Measurements from ENCODE around the gene CLSTN2.

CLSTN2 gene

DNA sequence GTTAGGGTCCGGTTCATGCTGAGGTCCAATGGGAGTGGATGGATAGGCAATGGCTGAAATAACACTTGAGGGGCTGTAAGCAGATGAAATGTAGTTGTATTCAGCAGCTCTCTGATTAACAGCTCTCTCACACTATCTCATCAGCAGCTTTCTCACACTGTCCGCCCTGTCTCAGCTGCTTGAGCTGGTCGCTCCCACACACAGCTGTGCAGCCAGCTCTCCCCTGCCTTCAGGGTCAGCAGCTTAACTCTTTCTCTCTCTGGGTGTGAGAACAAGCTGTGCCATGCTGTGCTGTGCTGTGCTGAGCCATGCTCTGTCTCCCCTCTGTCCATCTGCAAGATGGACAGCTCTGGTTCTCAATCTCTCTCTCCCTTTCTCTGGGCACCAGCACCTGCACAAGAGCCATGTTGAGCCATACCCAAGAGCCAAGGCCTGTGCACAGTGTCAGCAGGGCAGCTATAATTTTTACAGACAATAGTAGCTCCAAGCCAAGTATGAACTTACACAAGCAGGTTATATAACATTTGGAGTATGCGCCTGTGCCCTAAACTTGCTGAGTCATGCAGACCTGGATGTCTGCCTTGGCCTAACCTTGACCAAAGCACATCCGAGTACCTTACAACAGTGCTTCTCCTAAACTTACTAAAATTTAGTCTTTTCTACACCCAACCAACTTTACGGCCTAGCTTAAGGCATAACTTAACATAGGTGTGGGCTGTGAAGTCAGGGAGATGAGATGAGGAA lies 451.5 kb downstream of the CLSTN2 start:
- H3K27me3 Mint-ChIP-seq (ENCODE audit: low read depth), result no peaks in the 10 kb centered on the region
- no peaks in the 10 kb centered on the region for H3K36me3 Mint-ChIP-seq (ENCODE audit: low read depth)
- H3K4me3 Mint-ChIP-seq, result no peak overlapping the region
- H3K9me3 Mint-ChIP-seq, result no peaks in the 10 kb centered on the region
- no peaks in the 10 kb centered on the region for H3K4me1 Mint-ChIP-seq (ENCODE audit: low read depth)
- no peak overlapping the region for H3K27ac Mint-ChIP-seq

DNA sequence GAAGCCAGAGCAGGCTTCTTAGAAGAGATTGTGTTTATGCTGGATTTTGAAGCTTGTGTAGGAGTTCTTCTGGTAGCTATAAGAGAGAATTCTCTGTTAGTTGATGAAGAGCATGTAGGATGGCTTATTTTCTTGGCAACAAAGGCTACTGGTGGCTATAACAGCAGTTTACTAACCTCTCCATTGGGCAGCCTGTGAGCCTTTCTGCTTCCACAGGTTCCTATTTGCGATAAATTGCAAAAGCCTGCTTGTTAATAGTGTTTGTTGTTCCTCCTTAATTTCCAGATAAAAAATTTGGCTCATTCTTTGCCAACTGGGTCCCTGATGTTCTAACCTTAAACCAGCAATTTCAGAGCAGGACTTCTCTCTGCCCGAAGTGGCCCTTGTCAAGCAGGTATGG lies 452.3 kb downstream of the CLSTN2 start:
- Mint-ChIP-seq H3K27me3 (ENCODE audit: low read depth) (no peaks in the 10 kb centered on the region), H3K4me3 (no peak overlapping the region), H3K36me3 (ENCODE audit: low read depth) (no peaks in the 10 kb centered on the region), H3K4me1 (ENCODE audit: low read depth) (no peaks in the 10 kb centered on the region), H3K27ac (no peak overlapping the region), H3K9me3 (no peaks in the 10 kb centered on the region)

DNA sequence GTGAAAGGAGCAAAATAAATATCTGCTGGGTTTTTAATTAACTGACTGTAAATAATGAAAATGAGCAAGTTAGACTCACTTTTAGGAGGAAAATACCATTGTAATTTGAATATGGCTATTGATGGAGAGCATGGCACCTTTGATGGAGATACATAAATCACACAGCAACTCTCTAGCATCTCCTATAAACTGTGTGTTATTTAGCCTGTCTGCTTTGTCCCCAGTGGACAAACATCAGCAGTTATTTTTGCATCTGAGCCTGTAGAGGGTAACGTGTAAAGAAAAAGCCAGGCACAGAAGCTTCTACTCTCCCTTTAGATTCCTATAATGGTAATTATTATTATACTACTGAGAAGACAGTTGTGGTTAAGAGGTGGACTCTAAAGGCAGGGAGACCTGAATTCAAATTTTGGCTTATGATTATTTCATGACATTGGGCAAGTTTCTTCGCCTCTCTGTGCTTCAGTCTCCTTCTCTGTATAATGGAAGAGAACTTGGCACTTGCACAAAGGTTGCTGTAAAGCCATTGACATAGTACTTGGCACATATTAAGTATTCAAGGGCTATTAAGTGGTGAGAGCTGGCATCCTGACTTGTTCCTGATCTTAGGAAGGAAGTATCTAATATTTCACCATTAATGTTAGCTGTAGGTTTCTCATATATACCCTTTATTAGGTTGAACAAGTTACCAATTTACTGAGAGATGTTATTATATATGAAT lies 453.4 kb downstream of the CLSTN2 start:
- H3K4me3 Mint-ChIP-seq, result no peak overlapping the region
- H3K36me3 Mint-ChIP-seq (ENCODE audit: low read depth), result no peaks in the 10 kb centered on the region
- H3K4me1 Mint-ChIP-seq (ENCODE audit: low read depth), result no peaks in the 10 kb centered on the region
- H3K9me3 Mint-ChIP-seq, result no peaks in the 10 kb centered on the region
- no peak overlapping the region for H3K27ac Mint-ChIP-seq
- H3K27me3 Mint-ChIP-seq (ENCODE audit: low read depth), result no peaks in the 10 kb centered on the region

DNA sequence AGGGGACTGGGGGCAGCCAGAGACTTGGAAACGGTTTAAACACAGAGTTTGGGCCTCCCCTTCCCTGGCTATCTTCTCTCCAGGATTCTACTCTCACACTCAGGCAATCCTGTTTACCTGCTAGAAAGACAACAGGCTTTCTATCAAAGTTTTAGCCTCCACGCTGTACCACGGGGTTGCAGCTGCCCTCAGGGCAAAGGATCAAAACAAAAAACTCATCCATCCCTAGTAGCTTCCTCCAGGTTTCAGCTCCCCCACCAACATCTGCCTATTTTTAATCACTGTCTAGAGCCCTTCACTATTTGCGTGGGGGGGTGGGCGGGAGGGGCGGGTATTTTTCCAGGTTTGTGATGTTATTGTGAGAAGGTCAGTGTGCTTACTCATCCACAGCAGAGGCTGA lies 456.1 kb downstream of the CLSTN2 start:
- no peaks in the 10 kb centered on the region for H3K9me3 Mint-ChIP-seq
- peaks cover 5% of the 10 kb centered on the region for H3K27me3 Mint-ChIP-seq (ENCODE audit: low read depth)
- H3K4me1 Mint-ChIP-seq (ENCODE audit: low read depth), result no peaks in the 10 kb centered on the region
- H3K36me3 Mint-ChIP-seq (ENCODE audit: low read depth), result no peaks in the 10 kb centered on the region
- no peak overlapping the region for H3K27ac Mint-ChIP-seq
- no peak overlapping the region for H3K4me3 Mint-ChIP-seq

DNA sequence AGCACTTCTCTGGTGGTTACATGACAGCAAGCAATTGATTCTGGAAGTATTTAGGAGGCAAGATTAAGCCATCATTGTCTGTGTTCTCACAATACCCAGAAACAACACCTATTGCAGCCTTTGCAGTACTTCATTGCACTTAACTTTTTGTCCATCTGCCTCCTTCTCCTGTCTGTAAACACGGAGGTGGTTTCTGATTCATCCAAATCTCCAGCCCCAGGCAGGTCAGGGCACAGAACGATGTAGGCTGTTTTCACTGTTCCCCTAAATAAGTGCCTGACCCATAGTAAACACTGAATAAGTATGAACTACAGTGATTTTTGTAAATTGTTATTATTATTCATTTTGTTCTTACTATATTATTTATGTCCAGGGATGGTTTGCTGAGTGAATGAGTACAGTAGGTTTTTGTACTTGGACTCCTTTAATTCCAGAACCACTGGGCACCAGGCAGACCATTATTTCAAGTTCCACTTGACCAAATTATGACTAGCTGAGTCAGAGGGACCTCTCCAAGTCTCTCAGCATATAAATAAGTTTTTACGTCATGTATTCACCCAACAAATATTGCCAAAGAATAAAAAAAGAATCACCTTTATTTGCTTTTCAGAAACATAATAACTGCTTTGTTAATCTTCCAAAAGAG lies 459.6 kb downstream of the CLSTN2 start:
- Mint-ChIP-seq H3K36me3 (ENCODE audit: low read depth) (no peaks in the 10 kb centered on the region), H3K4me1 (ENCODE audit: low read depth) (no peaks in the 10 kb centered on the region), H3K4me3 (no peak overlapping the region), H3K9me3 (no peaks in the 10 kb centered on the region), H3K27me3 (ENCODE audit: low read depth) (peaks cover 5% of the 10 kb centered on the region), H3K27ac (no peak overlapping the region)

DNA sequence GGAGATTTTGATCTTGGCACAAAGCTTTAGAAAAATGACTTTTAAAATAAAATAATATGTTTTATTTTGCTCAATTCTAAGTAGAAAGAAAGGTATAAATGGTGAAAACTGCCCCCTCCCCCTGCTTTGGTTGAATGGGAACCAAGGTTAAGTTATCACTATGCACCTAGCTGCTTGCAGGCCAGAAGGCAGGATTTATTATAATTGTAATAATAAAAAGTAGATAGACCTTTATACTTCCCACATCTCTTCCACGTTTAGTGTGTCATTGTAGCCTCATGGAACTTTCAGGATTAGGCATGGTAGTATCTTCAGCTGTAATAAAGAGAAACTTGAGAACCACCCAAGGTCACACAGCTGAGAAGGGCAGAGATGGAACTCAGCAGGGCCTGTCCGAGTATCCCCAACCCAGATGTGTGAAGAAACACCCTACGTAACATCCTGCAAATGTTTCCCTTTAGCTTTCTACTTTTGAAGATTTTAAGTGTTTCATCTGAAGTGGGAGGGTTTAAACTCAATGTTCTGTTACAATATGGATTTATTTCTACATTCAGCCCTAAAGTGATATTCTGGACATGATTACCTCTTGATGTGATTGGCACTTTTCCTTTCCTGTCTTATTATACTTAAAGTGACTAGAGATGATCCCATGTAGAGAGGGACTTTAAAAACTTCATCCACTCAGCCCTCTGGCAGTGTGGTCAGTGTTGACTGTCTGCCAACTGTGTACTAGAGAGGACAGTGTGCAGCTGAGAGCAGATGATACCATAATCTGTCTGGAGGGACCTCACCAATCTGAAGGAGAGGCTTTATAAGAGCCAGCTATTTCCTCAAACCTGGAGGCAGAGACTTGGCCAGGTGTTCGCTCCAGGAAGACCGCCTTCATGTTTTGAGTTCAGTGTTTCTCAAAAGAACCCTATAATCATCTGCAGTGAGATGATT lies 460.4 kb downstream of the CLSTN2 start:
- Mint-ChIP-seq H3K27me3 (ENCODE audit: low read depth) (peaks cover 5% of the 10 kb centered on the region), H3K9me3 (no peaks in the 10 kb centered on the region), H3K27ac (no peak overlapping the region), H3K36me3 (ENCODE audit: low read depth) (no peaks in the 10 kb centered on the region), H3K4me3 (no peak overlapping the region), H3K4me1 (ENCODE audit: low read depth) (no peaks in the 10 kb centered on the region)

DNA sequence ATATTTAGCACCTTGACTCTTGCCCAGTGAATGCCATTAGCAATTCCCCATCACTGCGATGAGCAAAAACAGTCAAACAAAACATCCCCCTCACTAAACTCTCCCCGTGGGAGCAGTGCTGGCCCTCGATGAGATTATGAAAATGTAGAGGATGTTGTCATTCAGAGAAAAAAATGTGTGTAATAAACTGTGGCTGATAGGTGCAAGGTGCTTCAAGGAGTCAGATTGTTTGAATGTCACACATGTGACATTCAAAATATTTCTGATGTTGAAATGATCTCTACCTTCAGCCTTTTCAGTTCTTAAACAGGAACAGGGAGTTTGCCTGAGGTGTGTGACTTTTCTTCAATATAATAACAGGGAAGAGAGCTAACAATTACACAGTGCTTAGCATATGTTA lies 461.1 kb downstream of the CLSTN2 start:
- H3K27me3 Mint-ChIP-seq (ENCODE audit: low read depth), result peaks cover 5% of the 10 kb centered on the region

DNA sequence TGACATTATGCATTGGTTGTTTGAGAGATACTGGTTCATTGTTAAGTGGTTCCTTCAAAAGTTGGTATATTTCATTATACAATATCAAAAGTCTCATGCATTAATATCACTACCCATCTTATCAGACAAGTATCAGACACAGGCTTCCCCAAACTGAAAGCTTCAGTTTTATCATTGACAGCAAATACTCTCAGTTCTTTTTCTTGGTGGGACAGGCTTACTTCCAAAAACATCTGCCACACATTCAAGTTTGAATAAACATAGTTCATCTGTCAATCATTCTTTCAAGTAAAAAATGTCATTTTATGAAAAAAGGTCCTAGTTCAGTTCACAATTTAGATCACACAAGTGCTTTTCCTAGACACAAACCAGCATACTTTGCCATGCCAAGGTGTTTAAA lies 462.9 kb downstream of the CLSTN2 start:
- no peak overlapping the region for H3K4me3 Mint-ChIP-seq
- H3K36me3 Mint-ChIP-seq (ENCODE audit: low read depth), result no peaks in the 10 kb centered on the region

More for the DNA sequence above, 461.1 kb downstream of the CLSTN2 start:
- H3K4me1 Mint-ChIP-seq (ENCODE audit: low read depth), result no peaks in the 10 kb centered on the region
- H3K36me3 Mint-ChIP-seq (ENCODE audit: low read depth), result no peaks in the 10 kb centered on the region
- no peak overlapping the region for H3K4me3 Mint-ChIP-seq
- H3K9me3 Mint-ChIP-seq, result no peaks in the 10 kb centered on the region
- H3K27ac Mint-ChIP-seq, result no peak overlapping the region

DNA sequence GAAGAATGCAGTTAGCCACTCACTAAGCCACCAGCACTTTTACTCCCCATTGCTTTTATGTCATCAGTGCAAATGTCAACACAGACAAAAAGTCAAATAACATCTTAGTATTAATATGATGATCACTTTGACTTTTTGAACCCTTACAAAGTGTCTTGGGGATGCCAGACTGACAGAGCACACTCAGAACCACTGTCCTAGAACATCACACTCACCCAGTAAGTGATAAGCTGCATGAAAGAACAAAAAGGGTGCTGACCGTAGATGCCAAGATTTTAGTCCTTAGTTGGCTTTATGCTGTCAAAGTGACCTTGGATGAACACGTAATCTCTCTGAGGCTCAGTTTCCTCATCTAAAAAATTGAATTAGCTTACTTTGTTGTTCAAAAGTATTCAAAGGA lies 463.4 kb downstream of the CLSTN2 start:
- no peak overlapping the region for H3K27ac Mint-ChIP-seq
- no peaks in the 10 kb centered on the region for H3K4me1 Mint-ChIP-seq (ENCODE audit: low read depth)
- peaks cover 5% of the 10 kb centered on the region for H3K27me3 Mint-ChIP-seq (ENCODE audit: low read depth)
- no peaks in the 10 kb centered on the region for H3K9me3 Mint-ChIP-seq
- no peak overlapping the region for H3K4me3 Mint-ChIP-seq
- H3K36me3 Mint-ChIP-seq (ENCODE audit: low read depth), result no peaks in the 10 kb centered on the region

More for the DNA sequence above, 462.9 kb downstream of the CLSTN2 start:
- H3K27ac Mint-ChIP-seq, result no peak overlapping the region
- no peaks in the 10 kb centered on the region for H3K9me3 Mint-ChIP-seq
- H3K4me1 Mint-ChIP-seq (ENCODE audit: low read depth), result no peaks in the 10 kb centered on the region
- H3K27me3 Mint-ChIP-seq (ENCODE audit: low read depth), result peaks cover 5% of the 10 kb centered on the region

DNA sequence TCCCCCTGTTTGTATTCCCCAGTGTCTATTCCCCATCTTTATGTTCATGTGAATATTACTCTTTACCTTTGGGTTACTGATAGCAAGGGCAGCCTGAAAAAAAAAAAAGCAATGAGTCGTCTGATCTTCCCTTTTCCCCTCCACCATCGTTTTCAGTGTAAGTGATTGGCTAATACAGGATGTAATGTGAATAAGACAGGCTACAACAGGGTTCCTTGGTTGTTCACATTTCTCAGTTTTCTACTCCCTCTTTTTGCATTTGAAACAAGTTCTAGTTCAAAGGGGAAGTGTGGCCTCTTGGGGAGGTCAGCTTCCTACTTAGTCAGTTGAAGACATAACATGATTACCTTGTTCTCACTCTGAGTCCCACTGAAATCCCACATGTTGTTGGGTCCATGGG lies 464.9 kb downstream of the CLSTN2 start:
- H3K9me3 Mint-ChIP-seq, result no peaks in the 10 kb centered on the region

DNA sequence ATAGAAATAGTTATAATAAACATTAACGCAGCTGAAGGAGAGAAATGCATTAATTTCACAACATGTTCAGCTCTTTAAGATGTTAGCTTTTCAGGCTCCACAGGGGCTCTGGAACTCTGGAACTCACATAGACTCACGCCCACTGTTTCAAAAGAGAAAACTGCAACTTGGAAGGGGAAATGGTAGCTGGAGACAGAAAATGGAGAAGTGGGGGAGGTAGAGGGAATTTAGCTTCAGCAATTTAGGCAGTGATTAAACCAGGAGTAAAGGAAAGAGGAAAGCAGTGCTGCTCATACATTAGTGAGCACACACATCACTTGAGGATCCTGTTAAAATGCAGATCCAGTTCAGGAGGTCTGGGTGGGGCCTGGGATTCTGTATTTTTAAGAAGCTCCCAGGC lies 468.1 kb downstream of the CLSTN2 start:
- no peak overlapping the region for H3K27ac Mint-ChIP-seq

More for the DNA sequence above, 464.9 kb downstream of the CLSTN2 start:
- no peak overlapping the region for H3K4me3 Mint-ChIP-seq
- peaks cover 5% of the 10 kb centered on the region for H3K27me3 Mint-ChIP-seq (ENCODE audit: low read depth)
- H3K4me1 Mint-ChIP-seq (ENCODE audit: low read depth), result no peaks in the 10 kb centered on the region
- no peak overlapping the region for H3K27ac Mint-ChIP-seq
- no peaks in the 10 kb centered on the region for H3K36me3 Mint-ChIP-seq (ENCODE audit: low read depth)

DNA sequence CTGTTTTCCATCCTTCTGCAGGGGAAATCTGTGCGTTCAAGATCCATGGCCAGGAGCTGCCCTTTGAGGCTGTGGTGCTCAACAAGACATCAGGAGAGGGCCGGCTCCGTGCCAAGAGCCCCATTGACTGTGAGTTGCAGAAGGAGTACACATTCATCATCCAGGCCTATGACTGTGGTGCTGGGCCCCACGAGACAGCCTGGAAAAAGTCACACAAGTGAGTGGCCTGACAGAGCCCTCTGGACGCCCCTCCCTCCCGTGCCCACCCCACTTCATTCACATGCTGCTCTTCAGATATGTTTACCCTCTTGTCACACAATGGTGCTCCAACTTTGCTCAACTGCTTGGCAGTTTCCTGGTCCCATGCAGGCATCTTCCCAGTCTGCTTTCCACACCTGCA lies 468.6 kb downstream of the CLSTN2 start:
- H3K4me1 Mint-ChIP-seq (ENCODE audit: low read depth), result no peaks in the 10 kb centered on the region
- H3K27me3 Mint-ChIP-seq (ENCODE audit: low read depth), result no peaks in the 10 kb centered on the region
- H3K9me3 Mint-ChIP-seq, result no peaks in the 10 kb centered on the region
- no peak overlapping the region for H3K4me3 Mint-ChIP-seq
- no peak overlapping the region for H3K27ac Mint-ChIP-seq
- H3K36me3 Mint-ChIP-seq (ENCODE audit: low read depth), result no peaks in the 10 kb centered on the region

More for the DNA sequence above, 468.1 kb downstream of the CLSTN2 start:
- no peaks in the 10 kb centered on the region for H3K36me3 Mint-ChIP-seq (ENCODE audit: low read depth)
- H3K9me3 Mint-ChIP-seq, result no peaks in the 10 kb centered on the region
- no peaks in the 10 kb centered on the region for H3K4me1 Mint-ChIP-seq (ENCODE audit: low read depth)
- no peaks in the 10 kb centered on the region for H3K27me3 Mint-ChIP-seq (ENCODE audit: low read depth)
- no peak overlapping the region for H3K4me3 Mint-ChIP-seq

DNA sequence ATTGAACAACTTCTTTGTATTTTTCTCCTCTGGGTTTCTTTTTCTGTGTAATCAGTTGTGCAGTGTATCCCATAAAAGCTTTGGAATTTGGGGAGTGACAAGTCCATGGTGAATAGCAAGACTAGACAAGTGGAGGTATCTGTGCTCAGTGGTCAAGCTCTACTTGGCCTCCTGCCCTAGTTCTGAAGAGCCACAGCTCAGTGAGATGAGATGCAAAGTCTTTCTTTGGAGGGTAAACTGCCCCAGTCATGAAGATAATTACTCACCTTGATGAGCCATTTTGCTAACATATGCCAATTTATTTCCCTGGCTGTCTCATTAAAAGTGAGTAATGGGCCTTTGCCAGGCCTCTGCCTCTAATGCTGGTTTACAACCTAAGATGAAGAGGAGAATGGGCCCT lies 471.7 kb downstream of the CLSTN2 start:
- Mint-ChIP-seq H3K27me3 (ENCODE audit: low read depth) (no peaks in the 10 kb centered on the region), H3K4me1 (ENCODE audit: low read depth) (no peaks in the 10 kb centered on the region)

DNA sequence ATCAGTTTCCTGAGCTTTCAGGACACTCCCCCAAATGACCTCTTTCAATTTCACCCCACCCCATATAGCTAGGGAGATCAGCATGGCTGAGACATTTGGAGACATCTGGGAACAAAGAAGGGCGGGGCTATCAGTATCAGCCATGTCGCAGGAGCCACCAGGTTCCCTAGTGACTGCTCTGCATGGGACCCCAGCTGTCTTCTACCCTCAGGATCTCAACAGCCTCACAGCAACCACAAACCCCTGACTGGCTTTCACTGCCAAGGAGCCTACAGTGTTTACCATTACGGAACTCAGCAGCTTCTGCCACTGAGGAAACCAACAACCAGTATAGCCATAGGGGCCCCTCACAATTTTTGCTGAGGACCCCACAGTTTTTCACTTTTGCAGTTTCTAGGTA lies 473.3 kb downstream of the CLSTN2 start:
- Mint-ChIP-seq H3K9me3 (no peaks in the 10 kb centered on the region), H3K36me3 (ENCODE audit: low read depth) (no peaks in the 10 kb centered on the region), H3K27ac (no peak overlapping the region), H3K27me3 (ENCODE audit: low read depth) (no peaks in the 10 kb centered on the region), H3K4me3 (no peak overlapping the region), H3K4me1 (ENCODE audit: low read depth) (no peaks in the 10 kb centered on the region)

More for the DNA sequence above, 471.7 kb downstream of the CLSTN2 start:
- no peak overlapping the region for H3K4me3 Mint-ChIP-seq
- H3K27ac Mint-ChIP-seq, result no peak overlapping the region
- H3K36me3 Mint-ChIP-seq (ENCODE audit: low read depth), result no peaks in the 10 kb centered on the region
- H3K9me3 Mint-ChIP-seq, result no peaks in the 10 kb centered on the region
